ENCODE results near the gene TPSAB1.

DNA sequence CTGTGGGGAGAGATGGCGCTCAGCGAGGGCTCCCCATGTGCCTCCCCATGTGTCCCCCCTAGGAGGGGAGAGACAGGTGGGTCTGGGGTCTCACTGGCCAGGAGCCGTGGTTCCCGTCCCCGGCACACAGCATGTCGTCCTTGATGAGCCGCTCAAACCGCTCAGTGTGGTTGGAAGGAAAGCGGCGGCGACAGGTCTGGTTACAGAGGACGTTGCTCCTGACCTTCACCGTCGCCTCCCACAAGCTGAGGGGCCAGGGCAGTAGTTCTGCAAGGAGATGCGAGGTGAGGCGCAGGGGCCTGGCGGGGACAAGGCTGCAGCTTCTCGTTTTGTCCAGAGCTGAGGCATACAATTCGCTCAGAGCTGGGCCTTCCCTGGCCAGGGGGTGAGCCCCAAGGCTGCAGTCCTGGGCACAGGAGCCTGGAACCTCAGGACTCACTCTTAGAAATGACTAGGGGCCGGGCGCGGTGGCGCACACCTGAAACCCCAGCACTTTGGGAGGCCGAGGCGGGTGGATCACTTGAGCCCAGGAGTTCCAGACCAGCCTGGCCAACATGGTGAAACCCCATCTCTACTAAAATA lies 46.1 kb downstream of the TPSAB1 start:
- TF ChIP-seq, protein P1, sequence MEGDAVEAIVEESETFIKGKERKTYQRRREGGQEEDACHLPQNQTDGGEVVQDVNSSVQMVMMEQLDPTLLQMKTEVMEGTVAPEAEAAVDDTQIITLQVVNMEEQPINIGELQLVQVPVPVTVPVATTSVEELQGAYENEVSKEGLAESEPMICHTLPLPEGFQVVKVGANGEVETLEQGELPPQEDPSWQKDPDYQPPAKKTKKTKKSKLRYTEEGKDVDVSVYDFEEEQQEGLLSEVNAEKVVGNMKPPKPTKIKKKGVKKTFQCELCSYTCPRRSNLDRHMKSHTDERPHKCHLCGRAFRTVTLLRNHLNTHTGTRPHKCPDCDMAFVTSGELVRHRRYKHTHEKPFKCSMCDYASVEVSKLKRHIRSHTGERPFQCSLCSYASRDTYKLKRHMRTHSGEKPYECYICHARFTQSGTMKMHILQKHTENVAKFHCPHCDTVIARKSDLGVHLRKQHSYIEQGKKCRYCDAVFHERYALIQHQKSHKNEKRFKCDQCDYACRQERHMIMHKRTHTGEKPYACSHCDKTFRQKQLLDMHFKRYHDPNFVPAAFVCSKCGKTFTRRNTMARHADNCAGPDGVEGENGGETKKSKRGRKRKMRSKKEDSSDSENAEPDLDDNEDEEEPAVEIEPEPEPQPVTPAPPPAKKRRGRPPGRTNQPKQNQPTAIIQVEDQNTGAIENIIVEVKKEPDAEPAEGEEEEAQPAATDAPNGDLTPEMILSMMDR (IDR thresholded peaks at IDR 0.05), result no peak
- TF ChIP-seq POLR2A (IDR thresholded peaks at IDR 0.05), result no peak

Data from uterus (tissue), 2 donors.